K562 (cell line): ENCODE data around the gene GLIS2. TPM values are rescaled to one million over a fixed set of nuclear protein-coding genes. Genes with fewer than 3 reads are reported as not detected.

Source experiments
- ATAC-seq: fragments of 200-7000 bp; cut with Tn5 transposase; 3 replicates; pipeline ENCODE4 v1.9.1; 2020; ENCODE audit warnings: moderate library complexity
- BruUV-seq: library from RNA; stranded (reverse); fragments of 400-500 nt; replicated peaks from 2 replicates; lab custom pipeline; 2021; lab: Mats Ljungman, UMichigan
- CTCF ChIA-PET: fragments of 300-600 bp; formaldehyde crosslinking; extraction: SDS; loops from one replicate; lab custom pipeline; 2021; ENCODE audit warnings: low intra/inter-chr PET ratio; lab: Yijun Ruan, JAX
- POLR2A ChIA-PET: fragments of 300-600, 350-650 bp; sonication (Branson Sonifier 250); formaldehyde crosslinking; extraction: SDS; loops from one replicate; lab custom pipeline; 2021; ENCODE audit warnings: antibody characterized with exemption, inconsistent platforms; lab: Yijun Ruan, JAX
- DNase-seq, 4 experiments: peaks; one replicate each; pipeline versions ENCODE4 v3.0.0 to v3.0.0-alpha.2; 2011 to 2018; ENCODE audit warnings: low spot score in 3 of 4, mixed read lengths in 3 of 4; ENCODE audit errors: extremely low read depth in 1 of 4
- FAIRE-seq: peaks from 2 replicates; lab custom pipeline; 2011; peaks lifted over from hg19 to GRCh38; lab: Jason Lieb, UNC
- H2AFZ ChIP-seq: 2 replicates; pipeline ENCODE4 v1.6.0; 2011; ENCODE audit warnings: low read depth, low read length, control low read depth, inconsistent platforms
- H3K27ac ChIP-seq: fragments of 200-600 bp; 3 replicates; pipeline ENCODE4 v1.8.0; 2011; ENCODE audit warnings: low read depth, mild to moderate bottlenecking, control low read depth, inconsistent platforms, low read length, moderate library complexity, mixed read lengths; ENCODE audit errors: extremely low read depth
- H3K27me3 ChIP-seq, 2 experiments: fragments of 300-600 bp in 1 of 2; 2 replicates in 1 of 2; 3 replicates in 1 of 2; pipeline versions ENCODE4 v1.6.0 to v1.8.0; 2011; ENCODE audit warnings: inconsistent platforms in 2 of 2, low read length in 2 of 2, mild to moderate bottlenecking in 1 of 2, mixed read lengths in 1 of 2, moderate library complexity in 1 of 2; ENCODE audit not compliant: control insufficient read depth in 2 of 2, insufficient read depth in 2 of 2
- H3K36me3 ChIP-seq: fragments of 300-600 bp; 3 replicates; pipeline ENCODE4 v1.8.0; 2011; ENCODE audit warnings: mild to moderate bottlenecking, low read length, inconsistent platforms; ENCODE audit not compliant: control insufficient read depth, insufficient read depth
- H3K4me1 ChIP-seq, 2 experiments: fragments of 200-600 bp in 1 of 2; replicated peaks in 1 of 2; 2 replicates in 1 of 2; 3 replicates in 1 of 2; pipeline versions ENCODE4 v1.5.1 to v1.8.0; 2011; ENCODE audit warnings: inconsistent platforms in 2 of 2, low read length in 2 of 2, mild to moderate bottlenecking in 1 of 2, mixed read lengths in 1 of 2, moderate library complexity in 1 of 2; ENCODE audit not compliant: control insufficient read depth in 2 of 2, insufficient read depth in 2 of 2
- H3K4me2 ChIP-seq: 2 replicates; pipeline ENCODE4 v1.6.1; 2011; ENCODE audit warnings: low read length, control low read depth, inconsistent platforms, mixed read lengths; ENCODE audit not compliant: insufficient read depth
- H3K4me3 ChIP-seq: fragments of 200-600 bp; sonication (generic), shearing (Covaris generic); 2 replicates; pipeline ENCODE4 v1.5.1; 2016; ENCODE audit warnings: control low read depth, inconsistent platforms
- H3K79me2 ChIP-seq: fragments of 200-600 bp; 3 replicates; pipeline ENCODE4 v1.8.0; 2011; ENCODE audit warnings: low read length, inconsistent platforms; ENCODE audit not compliant: control insufficient read depth, insufficient read depth
- H3K9ac ChIP-seq, 2 experiments: 2 replicates each; pipeline versions ENCODE4 v1.6.0 to v1.6.1; 2011; ENCODE audit warnings: low read depth in 2 of 2, low read length in 2 of 2, control low read depth in 1 of 2, inconsistent platforms in 1 of 2, mild to moderate bottlenecking in 1 of 2, mixed read lengths in 1 of 2; ENCODE audit not compliant: insufficient read depth in 1 of 2
- H3K9me1 ChIP-seq: one replicate; pipeline ENCODE4 v1.6.0; 2011; ENCODE audit warnings: inconsistent platforms, mild to moderate bottlenecking, low read length, moderate library complexity; ENCODE audit not compliant: control insufficient read depth, insufficient read depth
- H3K9me3 ChIP-seq: replicated peaks from 2 replicates; pipeline ENCODE4 v1.5.1; 2011; ENCODE audit warnings: low read depth, low read length, inconsistent platforms; ENCODE audit not compliant: control insufficient read depth, insufficient read depth
- H4K20me1 ChIP-seq: replicated peaks from 2 replicates; pipeline ENCODE4 v1.6.1; 2011; ENCODE audit warnings: low read length, inconsistent platforms, mixed read lengths; ENCODE audit not compliant: control insufficient read depth, insufficient read depth
- BCOR ChIP-seq: fragments of 450-650 bp; IDR thresholded peaks from 2 replicates; pipeline ENCODE4 v1.6.1; 2016
- FOXP1 ChIP-seq: sonication (generic); formaldehyde crosslinking; IDR thresholded peaks from 2 replicates; pipeline ENCODE4 v1.8.0; 2022; ENCODE audit warnings: mild to moderate bottlenecking, missing genetic modification reagents
- KDM1A ChIP-seq, 2 experiments: fragments of 450-650 bp; IDR thresholded peaks; 2 replicates each; pipeline ENCODE4 v1.6.1; 2016; ENCODE audit warnings: mild to moderate bottlenecking in 2 of 2
- NR2C1 ChIP-seq, 2 experiments: fragments of 450-650 bp; IDR thresholded peaks; 2 replicates each; pipeline ENCODE4 v1.6.1; 2017; ENCODE audit warnings: mild to moderate bottlenecking in 2 of 2, antibody characterized with exemption in 1 of 2, inconsistent platforms in 1 of 2, missing compliant biosample characterization in 1 of 2, missing genetic modification characterization in 1 of 2
- THRA ChIP-seq: fragments of 450-650 bp; IDR thresholded peaks from 2 replicates; pipeline ENCODE4 v1.6.1; 2017; ENCODE audit warnings: mild to moderate bottlenecking, moderate library complexity
- TRIM24 ChIP-seq, 2 experiments: fragments of 450-650 bp; IDR thresholded peaks; 2 replicates each; pipeline ENCODE4 v1.6.1; 2016
- XRCC4 ChIP-seq: IDR thresholded peaks from one replicate; pipeline ENCODE4 v1.6.1; 2011; ENCODE audit not compliant: insufficient read depth, insufficient read length; ENCODE audit errors: extremely low read depth
- ZBTB33 ChIP-seq: sonication (generic); formaldehyde crosslinking; IDR thresholded peaks from 2 replicates; pipeline ENCODE4 v1.8.1; 2023; ENCODE audit warnings: mild to moderate bottlenecking, missing genetic modification reagents
- ZFP36 ChIP-seq: fragments of 150-350 bp; IDR thresholded peaks from 2 replicates; pipeline ENCODE4 v1.6.1; 2018; ENCODE audit warnings: low read length, low read depth; ENCODE audit not compliant: partially characterized antibody
- WGBS: fragments of 100-300 bp; shearing (Covaris generic); methylation state at CpG from one replicate; pipeline ENCODE4 v1.1.6; 2016; ENCODE audit warnings: low coverage, mixed read lengths; ENCODE audit not compliant: insufficient coverage; ENCODE audit errors: missing lambda C conversion rate; 5-methylcytosine and 5-hydroxymethylcytosine counted together
- in situ Hi-C: fragments of 300-500 bp; cut with MboI; formaldehyde crosslinking; loops from 4 replicates; pipeline ENCODE4 v1.15.0; 2018; ENCODE audit warnings: inconsistent platforms, mixed read lengths
- intact Hi-C: fragments of 100-400 bp; cut with micrococcal nuclease; formaldehyde crosslinking; loops from 2 replicates; pipeline ENCODE4 v1.14.2; 2022
- polyA plus RNA-seq, 8 experiments: library from polyadenylated mRNA; depleted of rRNA in 4 of 8; stranded (reverse) in 5 of 8; unstranded in 3 of 8; fragments of >200 nt; fragmentation: Nextera tagmentation in 2 of 8; fragmentation: Illumina TruSeq in 1 of 8; extraction: Ambion mirVana in 2 of 8; extraction: Trizol in 1 of 8; gene quantifications; 2 replicates each; pipeline versions ENCODE4 v1.2.1 to v1.2.3, GENCODE V29; 2011 to 2014; ENCODE audit warnings: inconsistent platforms in 1 of 8, missing spikeins in 1 of 8
- total RNA-seq, 7 experiments: library from RNA; depleted of rRNA in 6 of 7; stranded (reverse); fragments of >200 nt in 6 of 7; fragmentation: Illumina TruSeq in 2 of 7; extraction: Trizol in 2 of 7; gene quantifications; 2 replicates each; pipeline versions ENCODE4 v1.2.1 to v1.2.3, GENCODE V29; 2011 to 2021; ENCODE audit warnings: low replicate concordance in 1 of 7

GLIS2 gene
- total and polyA plus RNA-seq, 9 of the 15 experiments (the other 6 are each of a cell fraction or from before 2014, with no cell fraction given): 0.10 to 9.0 (median 0.57) TPM

GRCh38 chr16:4307215-4308037 is 8.4 kb upstream of the GLIS2 start (continued):
- peak; percentile 41; the same call in 1 of the 2 replicates for TF ChIP-seq NR2C1 (IDR thresholded peaks at IDR 0.05)
- peak; percentile 60; the same call in 1 of the 2 replicates for TF ChIP-seq NR2C1 (tag; IDR thresholded peaks at IDR 0.05)
- TF ChIP-seq THRA: no peak
- peak in 1 of 2 experiments; percentile 83; a peak in 3 of 4 replicates for TF ChIP-seq TRIM24 (IDR thresholded peaks at IDR 0.05)
- no peak for TF ChIP-seq XRCC4

- TF ChIP-seq ZFP36 (peak; percentile 39), KDM1A (IDR thresholded peaks at IDR 0.05) (peak; percentile 59 to 65; a peak in 2 of 4 replicates), ZBTB33 (peak; percentile 67), FOXP1 (CRISPR knock-in tag) (no peak), BCOR (peak; percentile 64; the same call in 1 of the 2 replicates)
- ATAC-seq (no peak), FAIRE-seq (peak; percentile 15), DNase-seq (no peak)
- no peak overlapping the region for H3K27ac ChIP-seq
- H3K4me3 ChIP-seq: no peak overlapping the region
- peak overlapping the region in 1 of 2 experiments; percentile 73; a peak in 3 of 4 replicates for H3K9ac ChIP-seq
- no peak overlapping the region for H2AFZ ChIP-seq
- H3K9me3 ChIP-seq: no peaks in the 10 kb centered on the region
- peaks cover 13 to 48% of the 10 kb centered on the region in 2 experiments; a peak in 4 of 5 replicates for H3K4me1 ChIP-seq
- H3K9me1 ChIP-seq: peaks cover 3% of the 10 kb centered on the region
- no peak overlapping the region for H3K4me2 ChIP-seq
- H4K20me1 ChIP-seq: no peaks in the 10 kb centered on the region
- ChIA-PET POLR2A (interaction anchor here (0.6 to 2.2 kb wide), 5 partner anchors 10 to 109 kb away, joined by 3 to 10 read pairs (median 3); no protein-coding TSS in a partner anchor), CTCF (no interaction called here)
- intact Hi-C loops (no loop called here), in situ Hi-C loops (no loop called here)
- H3K79me2 ChIP-seq: peaks cover 18% of the 10 kb centered on the region
- H3K27me3 ChIP-seq: no peaks in the 10 kb centered on the region
- BruUV-seq: no TSS peak
- H3K36me3 ChIP-seq: peaks cover 19% of the 10 kb centered on the region; the same call in 2 of the 3 replicates
- 80% methylated on average over 14 of the region's 14 CpGs for WGBS
These were observed 6.6 kb upstream of the GLIS2 start for GRCh38 chr16:4309102-4309832.
